ENCODE data around the gene DDX6. TPM values are rescaled to one million over a fixed set of nuclear protein-coding genes. Genes with fewer than 3 reads are reported as not detected.

DDX6 gene
- total and polyA plus RNA-seq, 9 of the 15 experiments (the other 6 are each of a cell fraction or from before 2014, with no cell fraction given) = 10.0 to 102 (median 58.2) TPM

DNA sequence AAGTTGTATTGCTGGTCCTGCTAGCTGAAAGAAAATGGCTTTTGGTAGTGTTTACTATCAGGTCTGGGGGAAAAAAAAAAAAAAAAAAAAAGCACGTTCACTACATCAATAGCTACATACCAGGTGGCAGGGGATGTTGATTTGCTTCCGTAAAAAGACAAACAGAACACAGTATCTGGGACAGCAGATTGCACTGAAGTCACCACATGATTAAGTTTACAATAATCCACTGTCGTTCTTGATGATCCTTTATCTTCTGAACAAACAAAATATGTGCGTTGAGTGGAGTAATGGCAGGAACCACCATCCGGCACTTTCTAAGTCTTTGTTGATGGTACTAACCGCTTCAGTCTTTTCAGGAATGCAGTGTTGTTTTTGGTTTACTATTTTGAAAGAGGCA, 48.7 kb downstream of the DDX6 start:
- POLR2A ChIA-PET = interaction anchor here (0.6 to 1.0 kb wide), 2 partner anchors 11 to 57 kb away, joined by 3 to 4 read pairs; no protein-coding TSS in a partner anchor
- Histone ChIP-seq H3K27me3 (ENCODE audit: control insufficient read depth in 2 of 2, insufficient read depth in 2 of 2, low read length in 2 of 2) (no peaks in the 10 kb centered on the region), H3K9me3 (replicated peaks; ENCODE audit: control insufficient read depth, insufficient read depth, low read depth, low read length) (no peaks in the 10 kb centered on the region), H3K36me3 (ENCODE audit: control insufficient read depth, insufficient read depth, low read length) (no peaks in the 10 kb centered on the region), H3K4me1 (replicated peaks in 1 of 2; ENCODE audit: control insufficient read depth in 2 of 2, insufficient read depth in 2 of 2, low read length in 2 of 2) (peaks cover 0 to 29% of the 10 kb centered on the region in 2 experiments; a peak in 3 of 5 replicates), H3K4me3 (no peak overlapping the region), H4K20me1 (replicated peaks; ENCODE audit: control insufficient read depth, insufficient read depth, low read length) (0 out of 2 replicates have a peak, but pooled peaks cover 4% of the 10 kb centered on the region), H3K4me2 (ENCODE audit: insufficient read depth, low read length) (peak overlapping the region; percentile 46; the same call in 1 of the 2 replicates), H2AFZ (ENCODE audit: low read depth, low read length) (peak overlapping the region; percentile 69), H3K9ac (ENCODE audit: insufficient read depth in 1 of 2, low read depth in 2 of 2, low read length in 2 of 2) (peak overlapping the region in 1 of 2 experiments; percentile 17; a peak in 2 of 4 replicates), H3K27ac (ENCODE audit: extremely low read depth, low read depth, low read length) (no peak overlapping the region), H3K9me1 (ENCODE audit: control insufficient read depth, insufficient read depth, low read length) (no peaks in the 10 kb centered on the region), H3K79me2 (ENCODE audit: control insufficient read depth, insufficient read depth, low read length) (no peaks in the 10 kb centered on the region)
- ATAC-seq (peak; percentile 16; the same call in 1 of the 3 replicates), FAIRE-seq (no peak), DNase-seq (ENCODE audit: extremely low read depth in 1 of 4, low spot score in 3 of 4) (peak in 2 of 4 experiments; percentile 25 to 29)
- CTCF ChIA-PET (ENCODE audit: low intra/inter-chr PET ratio) = no interaction called here
- intact Hi-C loops (cut with micrococcal nuclease) (no loop called here), in situ Hi-C loops (cut with MboI) (no loop called here)
- WGBS (ENCODE audit: insufficient coverage, low coverage, missing lambda C conversion rate) = 20% methylated on average over 6 of the region's 6 CpGs
- no TSS peak for BruUV-seq (replicated peaks)
- TF ChIP-seq XRCC4 (IDR thresholded peaks at IDR 0.05; ENCODE audit: extremely low read depth, insufficient read depth, insufficient read length) = no peak
- no peak for TF ChIP-seq PRPF4 (IDR thresholded peaks at IDR 0.05; ENCODE audit: insufficient read depth, low read depth, low read length, poor library complexity, severe bottlenecking)
- TF ChIP-seq MYNN (IDR thresholded peaks at IDR 0.05) = no peak
- no peak for TF ChIP-seq MYNN (CRISPR knock-in tag; IDR thresholded peaks at IDR 0.05)
- TF ChIP-seq ZNF277 (CRISPR knock-in tag; IDR thresholded peaks at IDR 0.05; ENCODE audit: borderline replicate concordance) = no peak
- TF ChIP-seq HOXB6 (CRISPR knock-in tag; IDR thresholded peaks at IDR 0.05; ENCODE audit: borderline replicate concordance) = no peak
- no peak for TF ChIP-seq SMAD1 (IDR thresholded peaks at IDR 0.05; ENCODE audit: low read depth, low read length, partially characterized antibody)
- TF ChIP-seq, protein P1, sequence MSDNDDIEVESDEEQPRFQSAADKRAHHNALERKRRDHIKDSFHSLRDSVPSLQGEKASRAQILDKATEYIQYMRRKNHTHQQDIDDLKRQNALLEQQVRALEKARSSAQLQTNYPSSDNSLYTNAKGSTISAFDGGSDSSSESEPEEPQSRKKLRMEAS (CRISPR knock-in tag; IDR thresholded peaks at IDR 0.05) = no peak
- peak; percentile 17; the same call in 1 of the 2 replicates for TF ChIP-seq DMBX1 (CRISPR knock-in tag; IDR thresholded peaks at IDR 0.05; ENCODE audit: borderline replicate concordance)
- TF ChIP-seq SMC3 (conservative IDR thresholded peaks at IDR 0.05; ENCODE audit: insufficient read depth, low read depth, low read length) = no peak
- TF ChIP-seq RREB1 (CRISPR knock-in tag; IDR thresholded peaks at IDR 0.05) = no peak
- TF ChIP-seq, protein P2, sequence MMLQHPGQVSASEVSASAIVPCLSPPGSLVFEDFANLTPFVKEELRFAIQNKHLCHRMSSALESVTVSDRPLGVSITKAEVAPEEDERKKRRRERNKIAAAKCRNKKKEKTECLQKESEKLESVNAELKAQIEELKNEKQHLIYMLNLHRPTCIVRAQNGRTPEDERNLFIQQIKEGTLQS (IDR thresholded peaks at IDR 0.05) = no peak
- TF ChIP-seq, protein P2 (CRISPR knock-in tag; conservative IDR thresholded peaks at IDR 0.05) = no peak
- TF ChIP-seq ZFP30 (CRISPR knock-in tag; IDR thresholded peaks at IDR 0.05; ENCODE audit: borderline replicate concordance) = no peak
- TF ChIP-seq NCOA1 (IDR thresholded peaks at IDR 0.05; ENCODE audit: low read depth) = no peak

Data from K562 (cell line).